ENCODE data around the gene LRRC59.
"Not testable (repeated sequence)": the region's sequence is repeated elsewhere in the genome, so short reads cannot be mapped to it uniquely, and the experiment has no call there.

DNA sequence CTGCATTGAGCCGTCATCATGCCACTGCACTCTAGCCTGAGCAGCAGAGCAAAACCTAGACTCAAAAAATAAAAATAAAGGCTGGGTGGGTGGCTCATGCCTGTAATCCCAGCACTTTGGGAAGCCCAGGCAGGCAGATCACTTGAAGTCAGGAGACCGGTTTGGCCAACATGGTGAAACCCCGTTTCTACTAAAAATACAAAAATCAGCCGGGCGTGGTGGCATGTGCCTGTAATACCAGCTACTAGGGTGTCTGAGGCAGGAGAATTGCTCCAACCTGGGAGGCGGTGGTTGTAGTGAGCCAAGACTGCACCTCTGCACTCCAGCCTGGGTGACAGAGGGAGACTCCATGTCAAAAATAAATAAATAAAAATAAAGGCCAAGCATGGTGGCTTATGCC is 30.8 kb upstream of the LRRC59 start:
- TF ChIP-seq, protein P1, sequence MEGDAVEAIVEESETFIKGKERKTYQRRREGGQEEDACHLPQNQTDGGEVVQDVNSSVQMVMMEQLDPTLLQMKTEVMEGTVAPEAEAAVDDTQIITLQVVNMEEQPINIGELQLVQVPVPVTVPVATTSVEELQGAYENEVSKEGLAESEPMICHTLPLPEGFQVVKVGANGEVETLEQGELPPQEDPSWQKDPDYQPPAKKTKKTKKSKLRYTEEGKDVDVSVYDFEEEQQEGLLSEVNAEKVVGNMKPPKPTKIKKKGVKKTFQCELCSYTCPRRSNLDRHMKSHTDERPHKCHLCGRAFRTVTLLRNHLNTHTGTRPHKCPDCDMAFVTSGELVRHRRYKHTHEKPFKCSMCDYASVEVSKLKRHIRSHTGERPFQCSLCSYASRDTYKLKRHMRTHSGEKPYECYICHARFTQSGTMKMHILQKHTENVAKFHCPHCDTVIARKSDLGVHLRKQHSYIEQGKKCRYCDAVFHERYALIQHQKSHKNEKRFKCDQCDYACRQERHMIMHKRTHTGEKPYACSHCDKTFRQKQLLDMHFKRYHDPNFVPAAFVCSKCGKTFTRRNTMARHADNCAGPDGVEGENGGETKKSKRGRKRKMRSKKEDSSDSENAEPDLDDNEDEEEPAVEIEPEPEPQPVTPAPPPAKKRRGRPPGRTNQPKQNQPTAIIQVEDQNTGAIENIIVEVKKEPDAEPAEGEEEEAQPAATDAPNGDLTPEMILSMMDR (IDR thresholded peaks at IDR 0.05), result not testable (repeated sequence)
- TF ChIP-seq POLR2A (IDR thresholded peaks at IDR 0.05; ENCODE audit: low read depth); EP300 (IDR thresholded peaks at IDR 0.05); POLR2AphosphoS5 (IDR thresholded peaks at IDR 0.05): not testable (repeated sequence)
